Measurements from ENCODE around the gene TLE5.
"Not testable (repeated sequence)": the region's sequence is repeated elsewhere in the genome, so short reads cannot be mapped to it uniquely, and the experiment has no call there.

Gene TLE5

GRCh38 chr19:3015126-3016057 is 46.9 kb downstream of the TLE5 start:
- Histone ChIP-seq H3K9ac (ENCODE audit: low read length in 5 of 5) (no peak overlapping the region), H3K36me3 (ENCODE audit: control insufficient read depth in 5 of 5, insufficient read depth in 5 of 5, low read length in 5 of 5) (peaks cover 0 to 47% (median 34%) of the 10 kb centered on the region in 5 donors)

GRCh38 chr19:3014135-3014534 is 48.2 kb downstream of the TLE5 start:
- H3K4me3 ChIP-seq (ENCODE audit: low read depth in 1 of 5, low read length in 5 of 5), result no peak overlapping the region
- H3K27me3 ChIP-seq (ENCODE audit: control insufficient read depth in 5 of 5, insufficient read depth in 4 of 5, low read length in 5 of 5), result no peaks in the 10 kb centered on the region
- H3K36me3 ChIP-seq (ENCODE audit: control insufficient read depth in 5 of 5, insufficient read depth in 5 of 5, low read length in 5 of 5), result peaks cover 0 to 52% (median 38%) of the 10 kb centered on the region in 5 donors
- H3K4me1 ChIP-seq (ENCODE audit: control insufficient read depth in 5 of 5, insufficient read depth in 5 of 5, low read length in 5 of 5), result no peaks in the 10 kb centered on the region
- no peak overlapping the region for H3K9ac ChIP-seq (ENCODE audit: low read length in 5 of 5)
- no peaks in the 10 kb centered on the region for H3K9me3 ChIP-seq (ENCODE audit: control insufficient read depth in 5 of 5, low read length in 5 of 5)
- H3K27ac ChIP-seq (ENCODE audit: low read depth, low read length), result no peak overlapping the region

More at GRCh38 chr19:3015126-3016057, 46.9 kb downstream of the TLE5 start:
- Histone ChIP-seq H3K9me3 (ENCODE audit: control insufficient read depth in 5 of 5, low read length in 5 of 5) (no peaks in the 10 kb centered on the region), H3K4me3 (ENCODE audit: low read depth in 1 of 5, low read length in 5 of 5) (no peak overlapping the region), H3K27me3 (ENCODE audit: control insufficient read depth in 5 of 5, insufficient read depth in 4 of 5, low read length in 5 of 5) (no peaks in the 10 kb centered on the region), H3K4me1 (ENCODE audit: control insufficient read depth in 5 of 5, insufficient read depth in 5 of 5, low read length in 5 of 5) (no peaks in the 10 kb centered on the region), H3K27ac (ENCODE audit: low read depth, low read length) (no peak overlapping the region)

- H3K27me3 ChIP-seq (ENCODE audit: control insufficient read depth in 5 of 5, insufficient read depth in 4 of 5, low read length in 5 of 5), result no peaks in the 10 kb centered on the region
- no peaks in the 10 kb centered on the region for H3K9me3 ChIP-seq (ENCODE audit: control insufficient read depth in 5 of 5, low read length in 5 of 5)
- no peak overlapping the region for H3K4me3 ChIP-seq (ENCODE audit: low read depth in 1 of 5, low read length in 5 of 5)
- H3K36me3 ChIP-seq (ENCODE audit: control insufficient read depth in 5 of 5, insufficient read depth in 5 of 5, low read length in 5 of 5), result peaks cover 0 to 58% (median 41%) of the 10 kb centered on the region in 5 donors
- H3K27ac ChIP-seq (ENCODE audit: low read depth, low read length), result no peak overlapping the region
- H3K9ac ChIP-seq (ENCODE audit: low read length in 5 of 5), result no peak overlapping the region
- H3K4me1 ChIP-seq (ENCODE audit: control insufficient read depth in 5 of 5, insufficient read depth in 5 of 5, low read length in 5 of 5), result no peaks in the 10 kb centered on the region
Measured at GRCh38 chr19:3013263-3013725, 49.0 kb downstream of the TLE5 start.

- Histone ChIP-seq H3K27me3 (ENCODE audit: control insufficient read depth in 5 of 5, insufficient read depth in 4 of 5, low read length in 5 of 5) (no peaks in the 10 kb centered on the region), H3K9ac (ENCODE audit: low read length in 5 of 5) (no peak overlapping the region), H3K4me3 (ENCODE audit: low read depth in 1 of 5, low read length in 5 of 5) (no peak overlapping the region), H3K27ac (ENCODE audit: low read depth, low read length) (no peak overlapping the region), H3K9me3 (ENCODE audit: control insufficient read depth in 5 of 5, low read length in 5 of 5) (no peaks in the 10 kb centered on the region), H3K4me1 (ENCODE audit: control insufficient read depth in 5 of 5, insufficient read depth in 5 of 5, low read length in 5 of 5) (no peaks in the 10 kb centered on the region), H3K36me3 (ENCODE audit: control insufficient read depth in 5 of 5, insufficient read depth in 5 of 5, low read length in 5 of 5) (peaks cover 0 to 62% (median 46%) of the 10 kb centered on the region in 5 donors)
Measured at GRCh38 chr19:3012621-3013262, 49.6 kb downstream of the TLE5 start.

GRCh38 chr19:3012059-3012458 is 50.2 kb downstream of the TLE5 start:
- H3K9me3 ChIP-seq (ENCODE audit: control insufficient read depth in 5 of 5, low read length in 5 of 5); H3K4me3 ChIP-seq (ENCODE audit: low read depth in 1 of 5, low read length in 5 of 5); H3K9ac ChIP-seq (ENCODE audit: low read length in 5 of 5); H3K4me1 ChIP-seq (ENCODE audit: control insufficient read depth in 5 of 5, insufficient read depth in 5 of 5, low read length in 5 of 5); H3K27me3 ChIP-seq (ENCODE audit: control insufficient read depth in 5 of 5, insufficient read depth in 4 of 5, low read length in 5 of 5); H3K27ac ChIP-seq (ENCODE audit: low read depth, low read length): not testable (repeated sequence)
- peaks cover 0 to 68% (median 49%) of the 10 kb centered on the region in 5 donors for H3K36me3 ChIP-seq (ENCODE audit: control insufficient read depth in 5 of 5, insufficient read depth in 5 of 5, low read length in 5 of 5)

- Histone ChIP-seq H3K36me3 (ENCODE audit: control insufficient read depth in 5 of 5, insufficient read depth in 5 of 5, low read length in 5 of 5) (peaks cover 0 to 75% (median 49%) of the 10 kb centered on the region in 5 donors), H3K27ac (ENCODE audit: low read depth, low read length) (no peak overlapping the region), H3K4me3 (ENCODE audit: low read depth in 1 of 5, low read length in 5 of 5) (no peak overlapping the region), H3K27me3 (ENCODE audit: control insufficient read depth in 5 of 5, insufficient read depth in 4 of 5, low read length in 5 of 5) (no peaks in the 10 kb centered on the region), H3K9ac (ENCODE audit: low read length in 5 of 5) (no peak overlapping the region), H3K9me3 (ENCODE audit: control insufficient read depth in 5 of 5, low read length in 5 of 5) (no peaks in the 10 kb centered on the region), H3K4me1 (ENCODE audit: control insufficient read depth in 5 of 5, insufficient read depth in 5 of 5, low read length in 5 of 5) (no peaks in the 10 kb centered on the region)
Measured at GRCh38 chr19:3010871-3011270, 51.4 kb downstream of the TLE5 start.

GRCh38 chr19:3008994-3009393 is 53.3 kb downstream of the TLE5 start:
- Histone ChIP-seq H3K36me3 (ENCODE audit: control insufficient read depth in 5 of 5, insufficient read depth in 5 of 5, low read length in 5 of 5) (peaks cover 0 to 79% (median 54%) of the 10 kb centered on the region in 5 donors), H3K9ac (ENCODE audit: low read length in 5 of 5) (no peak overlapping the region), H3K9me3 (ENCODE audit: control insufficient read depth in 5 of 5, low read length in 5 of 5) (no peaks in the 10 kb centered on the region), H3K4me1 (ENCODE audit: control insufficient read depth in 5 of 5, insufficient read depth in 5 of 5, low read length in 5 of 5) (no peaks in the 10 kb centered on the region), H3K27me3 (ENCODE audit: control insufficient read depth in 5 of 5, insufficient read depth in 4 of 5, low read length in 5 of 5) (no peaks in the 10 kb centered on the region), H3K4me3 (ENCODE audit: low read depth in 1 of 5, low read length in 5 of 5) (no peak overlapping the region), H3K27ac (ENCODE audit: low read depth, low read length) (no peak overlapping the region)

- H3K36me3 ChIP-seq (ENCODE audit: control insufficient read depth in 5 of 5, insufficient read depth in 5 of 5, low read length in 5 of 5), result peaks cover 0 to 72% (median 54%) of the 10 kb centered on the region in 5 donors
Measured at GRCh38 chr19:3007975-3008374, 54.3 kb downstream of the TLE5 start.

GRCh38 chr19:3006075-3006767 is 56.1 kb downstream of the TLE5 start:
- no peaks in the 10 kb centered on the region for H3K27me3 ChIP-seq (ENCODE audit: control insufficient read depth in 5 of 5, insufficient read depth in 4 of 5, low read length in 5 of 5)
- no peak overlapping the region for H3K9ac ChIP-seq (ENCODE audit: low read length in 5 of 5)
- H3K4me3 ChIP-seq (ENCODE audit: low read depth in 1 of 5, low read length in 5 of 5), result no peak overlapping the region
- H3K36me3 ChIP-seq (ENCODE audit: control insufficient read depth in 5 of 5, insufficient read depth in 5 of 5, low read length in 5 of 5), result peaks cover 0 to 72% (median 47%) of the 10 kb centered on the region in 5 donors
- H3K4me1 ChIP-seq (ENCODE audit: control insufficient read depth in 5 of 5, insufficient read depth in 5 of 5, low read length in 5 of 5), result no peaks in the 10 kb centered on the region
- no peaks in the 10 kb centered on the region for H3K9me3 ChIP-seq (ENCODE audit: control insufficient read depth in 5 of 5, low read length in 5 of 5)
- H3K27ac ChIP-seq (ENCODE audit: low read depth, low read length), result no peak overlapping the region

More at GRCh38 chr19:3007975-3008374, 54.3 kb downstream of the TLE5 start:
- Histone ChIP-seq H3K9ac (ENCODE audit: low read length in 5 of 5) (no peak overlapping the region), H3K4me1 (ENCODE audit: control insufficient read depth in 5 of 5, insufficient read depth in 5 of 5, low read length in 5 of 5) (no peaks in the 10 kb centered on the region), H3K9me3 (ENCODE audit: control insufficient read depth in 5 of 5, low read length in 5 of 5) (no peaks in the 10 kb centered on the region), H3K4me3 (ENCODE audit: low read depth in 1 of 5, low read length in 5 of 5) (no peak overlapping the region), H3K27ac (ENCODE audit: low read depth, low read length) (no peak overlapping the region), H3K27me3 (ENCODE audit: control insufficient read depth in 5 of 5, insufficient read depth in 4 of 5, low read length in 5 of 5) (no peaks in the 10 kb centered on the region)

Data from subcutaneous abdominal adipose tissue (tissue), 5 donors.